ENCODE measurements around the gene CFAP65. TPM values are rescaled to one million over a fixed set of nuclear protein-coding genes. Genes with fewer than 3 reads are reported as not detected.

Gene CFAP65
- total and polyA plus RNA-seq, 8 donors: 0.06 to 0.38 (median 0.13) TPM

- H3K27me3 ChIP-seq: no peaks in the 10 kb centered on the region
- no peak for ATAC-seq
- no peak overlapping the region for H3K27ac ChIP-seq
- no peak for FAIRE-seq
- no peaks in the 10 kb centered on the region for H3K36me3 ChIP-seq
- no peaks in the 10 kb centered on the region for H3K4me1 ChIP-seq
- no peak overlapping the region for H3K4me3 ChIP-seq
- WGBS, 2 donors: 72 to 82% methylated on average over 14 of the region's 14 CpGs
- H3K9me3 ChIP-seq: no peaks in the 10 kb centered on the region
- intact Hi-C loops (cut with DNase I): no loop called here
- no peak for TF ChIP-seq CTCF (IDR thresholded peaks at IDR 0.05)
- peak in 1 of 6 donors; percentile 41 for DNase-seq
Measured at GRCh38 chr2:219017201-219017931, 23.9 kb downstream of the CFAP65 start.

GRCh38 chr2:219016721-219017120 is 24.6 kb downstream of the CFAP65 start:
- FAIRE-seq: no peak

GRCh38 chr2:219010873-219011272 is 30.4 kb downstream of the CFAP65 start:
- 84 to 90% methylated on average over 5 of the region's 5 CpGs for WGBS, 2 donors
- no peaks in the 10 kb centered on the region for H3K36me3 ChIP-seq
- DNase-seq (peak in 1 of 6 donors; percentile 14), FAIRE-seq (no peak), ATAC-seq (no peak)
- TF ChIP-seq CTCF (IDR thresholded peaks at IDR 0.05): no peak
- no peaks in the 10 kb centered on the region for H3K9me3 ChIP-seq
- no peaks in the 10 kb centered on the region for H3K27me3 ChIP-seq
- no peak overlapping the region for H3K27ac ChIP-seq
- H3K4me3 ChIP-seq: no peak overlapping the region
- no peaks in the 10 kb centered on the region for H3K4me1 ChIP-seq
- intact Hi-C loops (cut with DNase I): no loop called here

More at GRCh38 chr2:219016721-219017120, 24.6 kb downstream of the CFAP65 start:
- Histone ChIP-seq H3K27me3 (no peaks in the 10 kb centered on the region), H3K9me3 (no peaks in the 10 kb centered on the region), H3K4me1 (no peaks in the 10 kb centered on the region), H3K36me3 (no peaks in the 10 kb centered on the region), H3K27ac (no peak overlapping the region), H3K4me3 (no peak overlapping the region)
- intact Hi-C loops (cut with DNase I): no loop called here
- 90 to 93% methylated on average over 11 of the region's 11 CpGs for WGBS, 2 donors
- no peak for ATAC-seq
- TF ChIP-seq CTCF (IDR thresholded peaks at IDR 0.05): no peak
- peak in 1 of 6 donors; percentile 44 for DNase-seq

GRCh38 chr2:219010162-219010756 is 31.1 kb downstream of the CFAP65 start:
- H3K27me3 ChIP-seq: no peaks in the 10 kb centered on the region
- H3K36me3 ChIP-seq: no peaks in the 10 kb centered on the region
- no peak overlapping the region for H3K27ac ChIP-seq
- H3K4me1 ChIP-seq: no peaks in the 10 kb centered on the region
- intact Hi-C loops (cut with DNase I): no loop called here
- DNase-seq (peak in 2 of 6 donors; percentile 40 to 42), ATAC-seq (peak in 3 of 4 donors; percentile 72 to 86 (median 86)), FAIRE-seq (no peak)
- peak in 3 of 4 donors; percentile 22 to 32 (median 30) for TF ChIP-seq CTCF (IDR thresholded peaks at IDR 0.05)
- no peaks in the 10 kb centered on the region for H3K9me3 ChIP-seq
- H3K4me3 ChIP-seq: no peak overlapping the region
- WGBS, 2 donors: 44 to 58% methylated on average over 5 to 6 of the region's 6 CpGs

GRCh38 chr2:219009294-219009693 is 32.0 kb downstream of the CFAP65 start:
- ATAC-seq: no peak
- peak in 1 of 6 donors; percentile 20 for DNase-seq
- intact Hi-C loops (cut with DNase I): no loop called here
- Histone ChIP-seq H3K36me3 (no peaks in the 10 kb centered on the region), H3K4me3 (no peak overlapping the region), H3K9me3 (no peaks in the 10 kb centered on the region), H3K4me1 (no peaks in the 10 kb centered on the region), H3K27me3 (no peaks in the 10 kb centered on the region), H3K27ac (no peak overlapping the region)
- TF ChIP-seq CTCF (IDR thresholded peaks at IDR 0.05): no peak
- no peak for FAIRE-seq
- 63 to 65% methylated on average over 2 of the region's 2 CpGs for WGBS, 2 donors

Data from pancreas (tissue), 10 donors.